KOPT-K1 (cell line): ENCODE results near the gene LTB4R2.

Experiments
- H3K27ac ChIP-seq: fragments of 200-600 bp; sonication (generic); 2 replicates; pipeline ENCODE4 v1.5.1; 2016; ENCODE audit warnings: antibody characterized with exemption, mild to moderate bottlenecking, low read depth, low read length; ENCODE audit not compliant: poor library complexity, severe bottlenecking
- H3K36me3 ChIP-seq: fragments of 200-600 bp; sonication (generic); 2 replicates; pipeline ENCODE4 v1.5.1; 2017; ENCODE audit warnings: antibody characterized with exemption, mild to moderate bottlenecking, low read length, moderate library complexity; ENCODE audit not compliant: insufficient read depth
- H3K9me3 ChIP-seq: fragments of 200-600 bp; sonication (generic); 2 replicates; pipeline ENCODE4 v1.5.1; 2017; ENCODE audit warnings: antibody characterized with exemption, low read length, mild to moderate bottlenecking; ENCODE audit not compliant: insufficient read depth, poor library complexity, severe bottlenecking

Gene LTB4R2

GRCh38 chr14:24270537-24271133, 39.3 kb upstream of the LTB4R2 start:
- H3K36me3 ChIP-seq: peaks cover 21% of the 10 kb centered on the region; the same call in 1 of the 2 replicates
- peak overlapping the region; percentile 77 for H3K27ac ChIP-seq
- H3K9me3 ChIP-seq: no peaks in the 10 kb centered on the region

GRCh38 chr14:24271134-24271833, 38.7 kb upstream of the LTB4R2 start, which contains the start of gene RABGGTA:
RABGGTA (minus strand) TSS chr14:24271597; CDS start chr14:24271115, 482 bp downstream.
- H3K36me3 ChIP-seq: peaks cover 16% of the 10 kb centered on the region; the same call in 1 of the 2 replicates
- H3K27ac ChIP-seq: peak within 1 kb of the TSS; percentile 77
- no peaks in the 10 kb centered on the region for H3K9me3 ChIP-seq

- Histone ChIP-seq H3K9me3 (no peaks in the 10 kb centered on the region), H3K27ac (peak overlapping the region; percentile 77), H3K36me3 (peaks cover 10% of the 10 kb centered on the region; the same call in 1 of the 2 replicates)
These were observed 38.1 kb upstream of the LTB4R2 start for GRCh38 chr14:24271834-24272263.

GRCh38 chr14:24272467-24272866, 37.5 kb upstream of the LTB4R2 start:
- no peaks in the 10 kb centered on the region for H3K9me3 ChIP-seq
- peaks cover 4% of the 10 kb centered on the region; the same call in 1 of the 2 replicates for H3K36me3 ChIP-seq
- no peak overlapping the region for H3K27ac ChIP-seq

GRCh38 chr14:24273422-24273998, 36.4 kb upstream of the LTB4R2 start:
- Histone ChIP-seq H3K9me3 (no peaks in the 10 kb centered on the region), H3K27ac (no peak overlapping the region), H3K36me3 (no peaks in the 10 kb centered on the region)

- no peaks in the 10 kb centered on the region for H3K36me3 ChIP-seq
- H3K9me3 ChIP-seq: no peaks in the 10 kb centered on the region
- H3K27ac ChIP-seq: no peak overlapping the region
These were observed 35.8 kb upstream of the LTB4R2 start for GRCh38 chr14:24274101-24274543.

GRCh38 chr14:24277071-24277470, 32.9 kb upstream of the LTB4R2 start:
- Histone ChIP-seq H3K9me3 (no peaks in the 10 kb centered on the region), H3K36me3 (no peaks in the 10 kb centered on the region), H3K27ac (no peak overlapping the region)

GRCh38 chr14:24277606-24278321, 32.2 kb upstream of the LTB4R2 start:
- Histone ChIP-seq H3K27ac (no peak overlapping the region), H3K36me3 (no peaks in the 10 kb centered on the region), H3K9me3 (no peaks in the 10 kb centered on the region)

GRCh38 chr14:24278424-24278823, 31.5 kb upstream of the LTB4R2 start:
- no peaks in the 10 kb centered on the region for H3K9me3 ChIP-seq
- H3K27ac ChIP-seq: no peak overlapping the region

GRCh38 chr14:24279301-24280186, 30.4 kb upstream of the LTB4R2 start:
- H3K9me3 ChIP-seq: no peaks in the 10 kb centered on the region
- no peaks in the 10 kb centered on the region for H3K36me3 ChIP-seq
- no peak overlapping the region for H3K27ac ChIP-seq

More at GRCh38 chr14:24278424-24278823, 31.5 kb upstream of the LTB4R2 start:
- H3K36me3 ChIP-seq: no peaks in the 10 kb centered on the region

- H3K27ac ChIP-seq: no peak overlapping the region
- H3K36me3 ChIP-seq: no peaks in the 10 kb centered on the region
- H3K9me3 ChIP-seq: no peaks in the 10 kb centered on the region
These were observed 29.0 kb upstream of the LTB4R2 start for GRCh38 chr14:24280797-24281460.

- H3K36me3 ChIP-seq: no peaks in the 10 kb centered on the region
- no peak overlapping the region for H3K27ac ChIP-seq
- no peaks in the 10 kb centered on the region for H3K9me3 ChIP-seq
These were observed 28.3 kb upstream of the LTB4R2 start for GRCh38 chr14:24281636-24282035.

GRCh38 chr14:24282736-24283135, 27.2 kb upstream of the LTB4R2 start:
- H3K27ac ChIP-seq: no peak overlapping the region
- no peaks in the 10 kb centered on the region for H3K36me3 ChIP-seq
- H3K9me3 ChIP-seq: no peaks in the 10 kb centered on the region
